Loucy (cell line): Measurements from ENCODE around the gene DLG2.
"Not testable (repeated sequence)": the region's sequence is repeated elsewhere in the genome, so short reads cannot be mapped to it uniquely, and the experiment has no call there.

Source experiments
- CTCF ChIP-seq: fragments of 200-600 bp; sonication (generic); conservative IDR thresholded peaks from 2 replicates; pipeline ENCODE4 v1.5.1; 2014; ENCODE audit warnings: mild to moderate bottlenecking, antibody characterized with exemption, low read length
- EZH2phosphoT487 ChIP-seq: fragments of 200-600 bp; IDR thresholded peaks from 2 replicates; pipeline ENCODE4 v1.6.1; 2018; ENCODE audit warnings: antibody characterized with exemption, mild to moderate bottlenecking, moderate library complexity, borderline replicate concordance

GRCh38 chr11:83587797-83588196, 2039.3 kb downstream of the DLG2 start:
- TF ChIP-seq CTCF, EZH2phosphoT487: not testable (repeated sequence)
